IPS-20b (cell line): Measurements from ENCODE around the gene IL1RAP.
"Not testable (repeated sequence)": the region's sequence is repeated elsewhere in the genome, so short reads cannot be mapped to it uniquely, and the experiment has no call there.

Source experiments
- H3K27ac ChIP-seq: one replicate; pipeline ENCODE4 v1.5.1; 2013; ENCODE audit warnings: low read length
- H3K27me3 ChIP-seq: 2 replicates; pipeline ENCODE4 v1.6.1; 2013; ENCODE audit warnings: mild to moderate bottlenecking, low read length, inconsistent platforms; ENCODE audit not compliant: insufficient read depth
- H3K36me3 ChIP-seq: 2 replicates; pipeline ENCODE4 v1.6.1; 2013; ENCODE audit warnings: low read depth, mild to moderate bottlenecking, inconsistent platforms, low read length, moderate library complexity; ENCODE audit not compliant: insufficient read depth
- H3K4me1 ChIP-seq: 2 replicates; pipeline ENCODE4 v1.6.1; 2013; ENCODE audit warnings: mild to moderate bottlenecking, control low read depth, inconsistent platforms, low read length, moderate library complexity; ENCODE audit not compliant: insufficient read depth
- H3K4me3 ChIP-seq: 2 replicates; pipeline ENCODE4 v1.5.1; 2013; ENCODE audit warnings: mild to moderate bottlenecking, low read length, inconsistent platforms
- H3K9ac ChIP-seq: 2 replicates; pipeline ENCODE4 v1.6.1; 2013; ENCODE audit warnings: low read depth, mild to moderate bottlenecking, inconsistent platforms, low read length, moderate library complexity
- H3K9me3 ChIP-seq: 2 replicates; pipeline ENCODE4 v1.6.1; 2013; ENCODE audit warnings: mild to moderate bottlenecking, low read depth, low read length, inconsistent platforms; ENCODE audit not compliant: insufficient read depth

The IL1RAP gene

GRCh38 chr3:190516416-190516815 is 2.5 kb downstream of the IL1RAP start:
- no peaks in the 10 kb centered on the region for H3K4me1 ChIP-seq
- H3K9ac ChIP-seq, result no peak overlapping the region
- peaks cover 59% of the 10 kb centered on the region for H3K27me3 ChIP-seq
- no peak overlapping the region for H3K4me3 ChIP-seq
- no peaks in the 10 kb centered on the region for H3K9me3 ChIP-seq
- H3K36me3 ChIP-seq, result no peaks in the 10 kb centered on the region
- H3K27ac ChIP-seq, result no peak overlapping the region

GRCh38 chr3:190517687-190518086 is 3.8 kb downstream of the IL1RAP start:
- H3K4me3 ChIP-seq, result no peak overlapping the region
- no peak overlapping the region for H3K9ac ChIP-seq
- peaks cover 46% of the 10 kb centered on the region for H3K27me3 ChIP-seq
- H3K9me3 ChIP-seq, result no peaks in the 10 kb centered on the region
- no peaks in the 10 kb centered on the region for H3K36me3 ChIP-seq
- H3K4me1 ChIP-seq, result no peaks in the 10 kb centered on the region
- no peak overlapping the region for H3K27ac ChIP-seq

- not testable (repeated sequence) for H3K4me1 ChIP-seq, H3K9ac ChIP-seq, H3K4me3 ChIP-seq, H3K27ac ChIP-seq, H3K9me3 ChIP-seq, H3K36me3 ChIP-seq
- H3K27me3 ChIP-seq, result peaks cover 38% of the 10 kb centered on the region
Observed at GRCh38 chr3:190518531-190518930, 4.6 kb downstream of the IL1RAP start.

DNA sequence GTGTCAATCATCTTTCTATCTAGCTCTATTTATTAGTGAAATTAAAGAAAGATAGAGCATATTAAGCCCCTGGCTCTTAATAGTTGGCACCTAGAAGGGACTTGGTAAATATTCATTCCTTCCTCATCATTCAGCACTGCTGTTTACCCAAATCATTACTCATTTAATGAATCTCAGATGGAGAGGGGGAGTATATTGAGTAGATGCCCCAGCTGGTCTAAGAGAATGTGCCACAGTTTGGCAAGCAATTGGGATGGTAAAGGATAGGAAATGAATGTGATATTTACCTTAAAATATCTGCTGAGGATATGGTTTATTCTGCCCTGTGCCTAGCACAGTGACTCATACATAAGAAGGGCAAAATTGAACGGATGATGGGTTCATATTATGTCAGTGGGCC is 6.0 kb downstream of the IL1RAP start:
- Histone ChIP-seq H3K36me3 (no peaks in the 10 kb centered on the region), H3K9me3 (no peaks in the 10 kb centered on the region), H3K4me1 (no peaks in the 10 kb centered on the region), H3K4me3 (no peak overlapping the region), H3K27me3 (peaks cover 27% of the 10 kb centered on the region), H3K9ac (no peak overlapping the region), H3K27ac (no peak overlapping the region)

DNA sequence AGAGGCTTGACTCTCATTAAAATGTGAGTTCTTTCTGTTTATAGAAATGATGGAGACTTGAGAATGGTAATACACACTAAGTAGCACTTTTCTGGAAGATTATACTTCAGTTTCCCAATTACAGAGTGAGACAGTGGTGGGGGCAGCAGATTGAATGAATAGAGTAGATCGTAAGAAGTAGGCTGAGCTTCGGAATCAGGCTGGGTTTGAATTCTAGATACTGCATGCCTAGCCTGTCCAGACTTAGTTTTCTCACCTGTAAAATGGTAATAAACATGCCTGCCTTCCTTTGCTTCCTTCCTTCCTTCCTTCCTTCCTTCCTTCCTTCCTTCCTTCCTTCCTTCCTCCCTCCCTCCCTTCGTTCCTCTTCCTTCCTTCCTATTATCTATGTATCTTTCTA is 8.1 kb downstream of the IL1RAP start:
- Histone ChIP-seq H3K36me3 (no peaks in the 10 kb centered on the region), H3K27me3 (peaks cover 6% of the 10 kb centered on the region; the same call in 1 of the 2 replicates), H3K4me1 (no peaks in the 10 kb centered on the region), H3K4me3 (no peak overlapping the region), H3K9ac (no peak overlapping the region), H3K27ac (no peak overlapping the region), H3K9me3 (no peaks in the 10 kb centered on the region)

- Histone ChIP-seq H3K9me3 (no peaks in the 10 kb centered on the region), H3K4me1 (no peaks in the 10 kb centered on the region), H3K36me3 (no peaks in the 10 kb centered on the region), H3K4me3 (no peak overlapping the region), H3K27ac (no peak overlapping the region), H3K9ac (no peak overlapping the region), H3K27me3 (no peaks in the 10 kb centered on the region; the same call in 1 of the 2 replicates)
Observed at GRCh38 chr3:190522621-190523222, 8.8 kb downstream of the IL1RAP start.

DNA sequence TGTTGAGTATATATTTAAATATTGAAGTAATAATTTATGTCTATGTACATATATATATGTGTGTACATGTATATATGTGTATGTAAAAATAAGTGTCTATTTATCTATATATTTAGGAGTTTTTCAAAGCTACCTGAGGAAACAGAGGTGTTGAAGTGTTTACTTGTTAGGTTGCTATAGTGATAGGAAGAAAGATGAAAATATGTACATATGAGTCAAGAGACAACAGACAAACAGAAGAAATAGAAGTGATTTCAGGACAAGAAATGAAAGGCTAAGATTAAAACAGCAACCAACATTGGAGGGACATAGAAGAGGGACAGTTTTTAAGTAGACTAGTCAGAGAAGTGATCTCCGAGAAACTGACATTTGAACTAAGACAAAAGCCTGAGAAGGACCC is 11.1 kb downstream of the IL1RAP start:
- Histone ChIP-seq H3K4me1 (no peaks in the 10 kb centered on the region), H3K27ac (no peak overlapping the region), H3K36me3 (no peaks in the 10 kb centered on the region), H3K9me3 (no peaks in the 10 kb centered on the region), H3K27me3 (no peaks in the 10 kb centered on the region), H3K9ac (no peak overlapping the region), H3K4me3 (no peak overlapping the region)

DNA sequence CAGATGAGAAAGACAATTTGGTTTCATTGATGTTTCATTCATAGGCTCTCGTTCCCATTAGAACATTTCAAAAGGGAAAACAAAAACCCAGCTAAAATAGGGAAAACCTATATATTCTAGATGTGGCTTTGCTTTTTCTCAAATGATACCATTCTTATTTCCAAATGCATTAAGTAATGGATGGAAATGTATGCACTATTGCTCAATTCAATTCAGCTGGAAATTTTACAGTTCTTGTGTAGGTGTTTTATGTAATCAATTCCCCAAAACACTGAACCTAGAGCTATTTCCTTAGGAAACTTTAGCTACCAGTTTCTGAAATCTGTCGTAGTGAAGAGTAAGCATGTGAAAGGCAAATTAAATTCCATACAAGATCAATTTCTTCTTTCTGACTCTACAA is 11.7 kb downstream of the IL1RAP start:
- H3K9me3 ChIP-seq, result no peaks in the 10 kb centered on the region
- no peak overlapping the region for H3K4me3 ChIP-seq
- H3K27me3 ChIP-seq, result no peaks in the 10 kb centered on the region
- H3K36me3 ChIP-seq, result no peaks in the 10 kb centered on the region
- H3K9ac ChIP-seq, result no peak overlapping the region
- H3K4me1 ChIP-seq, result no peaks in the 10 kb centered on the region
- no peak overlapping the region for H3K27ac ChIP-seq

- H3K27me3 ChIP-seq, result no peaks in the 10 kb centered on the region
- no peaks in the 10 kb centered on the region for H3K4me1 ChIP-seq
- H3K27ac ChIP-seq, result no peak overlapping the region
- no peaks in the 10 kb centered on the region for H3K36me3 ChIP-seq
- H3K9ac ChIP-seq, result no peak overlapping the region
- no peak overlapping the region for H3K4me3 ChIP-seq
- H3K9me3 ChIP-seq, result no peaks in the 10 kb centered on the region
Observed at GRCh38 chr3:190526787-190527762, 13.2 kb downstream of the IL1RAP start.

DNA sequence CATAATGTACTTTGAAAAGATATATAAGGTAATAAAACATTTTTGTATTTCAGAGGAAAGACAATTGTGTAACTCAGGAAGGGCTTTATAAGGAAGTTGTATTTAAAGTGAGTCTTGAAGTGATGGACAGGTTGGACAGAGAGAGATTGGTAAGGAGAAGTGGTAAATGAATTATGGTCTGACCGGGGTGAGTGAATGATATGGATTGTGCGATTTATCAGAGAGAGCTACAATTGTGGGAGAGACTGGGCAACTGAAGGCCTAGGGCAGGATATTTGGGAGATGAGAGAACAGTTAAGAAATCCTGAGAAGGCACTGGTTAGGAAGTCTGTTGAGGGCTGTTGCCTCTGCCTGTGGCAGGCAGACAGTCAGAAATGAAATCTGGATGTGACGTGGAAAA is 14.8 kb downstream of the IL1RAP start:
- Histone ChIP-seq H3K27me3 (no peaks in the 10 kb centered on the region), H3K4me1 (no peaks in the 10 kb centered on the region), H3K4me3 (no peak overlapping the region), H3K27ac (no peak overlapping the region), H3K9me3 (no peaks in the 10 kb centered on the region), H3K9ac (no peak overlapping the region), H3K36me3 (no peaks in the 10 kb centered on the region)

DNA sequence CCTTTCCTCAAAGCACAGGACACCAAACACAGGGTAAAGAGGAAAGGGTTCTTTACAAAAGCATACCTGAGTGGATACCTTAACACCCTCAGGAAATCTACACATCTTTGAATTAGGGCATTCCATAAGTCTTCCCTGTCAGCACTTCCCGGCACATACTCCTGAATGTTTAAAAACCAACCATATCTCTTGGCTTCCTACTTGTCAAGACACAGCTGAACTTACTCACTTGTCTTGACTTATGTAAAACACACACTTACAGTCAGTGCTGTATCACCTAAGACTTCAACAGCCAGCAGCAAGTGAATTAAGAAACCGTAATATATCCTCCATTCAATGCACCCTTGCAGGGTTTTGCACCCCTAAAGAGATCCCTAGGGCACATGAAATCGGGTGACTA is 17.5 kb downstream of the IL1RAP start:
- Histone ChIP-seq H3K4me1 (no peaks in the 10 kb centered on the region), H3K27ac (no peak overlapping the region), H3K4me3 (no peak overlapping the region), H3K27me3 (no peaks in the 10 kb centered on the region), H3K9ac (no peak overlapping the region), H3K36me3 (no peaks in the 10 kb centered on the region), H3K9me3 (no peaks in the 10 kb centered on the region)

- no peak overlapping the region for H3K4me3 ChIP-seq
- no peak overlapping the region for H3K27ac ChIP-seq
- no peaks in the 10 kb centered on the region for H3K4me1 ChIP-seq
- H3K27me3 ChIP-seq, result peaks cover 4% of the 10 kb centered on the region; the same call in 1 of the 2 replicates
- no peaks in the 10 kb centered on the region for H3K9me3 ChIP-seq
- no peaks in the 10 kb centered on the region for H3K36me3 ChIP-seq
- no peak overlapping the region for H3K9ac ChIP-seq
Observed at GRCh38 chr3:190532731-190533203, 18.9 kb downstream of the IL1RAP start.
